ENCODE data around the gene SLC27A1.

DNA sequence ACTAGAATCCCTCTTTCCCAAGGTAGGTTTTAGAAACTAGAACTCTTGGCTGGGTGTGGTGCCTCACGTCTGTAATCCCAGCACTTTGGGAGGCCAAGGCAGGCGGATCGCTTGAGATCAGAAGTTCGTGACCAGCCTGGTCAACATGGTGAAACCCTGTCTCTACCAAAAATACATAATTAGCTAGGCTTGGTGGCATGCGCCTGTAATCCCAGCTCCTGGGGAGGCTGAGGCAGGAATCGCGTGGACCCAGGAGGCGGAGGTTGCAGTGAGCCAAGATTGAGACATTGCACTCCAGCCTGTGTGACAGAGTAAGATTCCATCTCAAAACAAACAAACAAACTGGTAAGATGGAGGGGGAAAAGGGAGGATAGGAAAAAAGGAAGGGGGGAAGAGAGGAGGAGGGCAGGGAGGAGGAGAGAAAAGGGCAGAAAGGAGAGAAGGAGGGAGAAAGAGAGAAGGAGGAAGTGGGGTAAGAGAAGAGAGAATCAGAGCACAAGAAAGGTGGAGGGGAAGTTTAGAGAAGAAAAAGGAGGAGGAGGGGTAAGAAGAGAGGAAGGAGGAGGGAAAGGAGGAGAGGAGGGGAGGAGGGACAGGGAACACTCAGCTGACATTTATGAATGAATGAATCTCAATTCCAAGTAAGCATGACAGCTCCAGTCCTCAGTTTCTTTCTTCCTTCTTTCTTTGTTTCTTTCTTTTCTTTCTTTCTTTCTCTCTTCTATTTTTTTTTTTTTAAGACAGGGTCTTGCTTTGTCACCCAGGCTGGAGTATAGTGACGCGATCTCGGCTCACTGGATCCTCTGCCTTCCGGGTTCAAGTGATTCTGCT, 2.6 kb upstream of the SLC27A1 start:
- TF ChIP-seq, protein P1, sequence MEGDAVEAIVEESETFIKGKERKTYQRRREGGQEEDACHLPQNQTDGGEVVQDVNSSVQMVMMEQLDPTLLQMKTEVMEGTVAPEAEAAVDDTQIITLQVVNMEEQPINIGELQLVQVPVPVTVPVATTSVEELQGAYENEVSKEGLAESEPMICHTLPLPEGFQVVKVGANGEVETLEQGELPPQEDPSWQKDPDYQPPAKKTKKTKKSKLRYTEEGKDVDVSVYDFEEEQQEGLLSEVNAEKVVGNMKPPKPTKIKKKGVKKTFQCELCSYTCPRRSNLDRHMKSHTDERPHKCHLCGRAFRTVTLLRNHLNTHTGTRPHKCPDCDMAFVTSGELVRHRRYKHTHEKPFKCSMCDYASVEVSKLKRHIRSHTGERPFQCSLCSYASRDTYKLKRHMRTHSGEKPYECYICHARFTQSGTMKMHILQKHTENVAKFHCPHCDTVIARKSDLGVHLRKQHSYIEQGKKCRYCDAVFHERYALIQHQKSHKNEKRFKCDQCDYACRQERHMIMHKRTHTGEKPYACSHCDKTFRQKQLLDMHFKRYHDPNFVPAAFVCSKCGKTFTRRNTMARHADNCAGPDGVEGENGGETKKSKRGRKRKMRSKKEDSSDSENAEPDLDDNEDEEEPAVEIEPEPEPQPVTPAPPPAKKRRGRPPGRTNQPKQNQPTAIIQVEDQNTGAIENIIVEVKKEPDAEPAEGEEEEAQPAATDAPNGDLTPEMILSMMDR (IDR thresholded peaks at IDR 0.05; ENCODE audit: poor library complexity) = no peak
- TF ChIP-seq EZH2 (IDR thresholded peaks at IDR 0.05; ENCODE audit: borderline replicate concordance) = no peak
- no peak for TF ChIP-seq EZH2phosphoT487 (IDR thresholded peaks at IDR 0.05; ENCODE audit: low read depth, severe bottlenecking, unreplicated experiment)
